AG09309 (cell line): Measurements from ENCODE around the gene NADK2.

Experiments used
- DNase-seq: peaks from one replicate; pipeline ENCODE4 v3.0.0-alpha.2; 2010; ENCODE audit warnings: low read depth
- H3K4me3 ChIP-seq: 2 replicates; pipeline ENCODE4 v1.5.1; 2011; ENCODE audit warnings: mild to moderate bottlenecking, low read depth, low read length, moderate library complexity; ENCODE audit not compliant: control insufficient read depth
- CTCF ChIP-seq: IDR thresholded peaks from 2 replicates; pipeline ENCODE4 v1.5.1; 2011; ENCODE audit warnings: mild to moderate bottlenecking, low read depth, low read length, inconsistent platforms; ENCODE audit not compliant: insufficient read depth, control insufficient read depth; ENCODE audit errors: missing control alignments

The NADK2 gene

GRCh38 chr5:36276864-36277263, 35.1 kb upstream of the NADK2 start:
- no peak for TF ChIP-seq CTCF
- H3K4me3 ChIP-seq, result no peak overlapping the region
- no peak for DNase-seq

GRCh38 chr5:36273809-36274526, 32.2 kb upstream of the NADK2 start:
- H3K4me3 ChIP-seq, result no peak overlapping the region
- TF ChIP-seq CTCF, result no peak
- DNase-seq, result no peak

GRCh38 chr5:36272136-36272690, 30.5 kb upstream of the NADK2 start:
- no peak overlapping the region for H3K4me3 ChIP-seq
- no peak for DNase-seq
- no peak for TF ChIP-seq CTCF

GRCh38 chr5:36270876-36271575, 29.3 kb upstream of the NADK2 start:
- no peak for DNase-seq
- H3K4me3 ChIP-seq, result no peak overlapping the region
- TF ChIP-seq CTCF, result no peak

GRCh38 chr5:36270175-36270574, 28.4 kb upstream of the NADK2 start:
- no peak overlapping the region for H3K4me3 ChIP-seq
- no peak for DNase-seq
- TF ChIP-seq CTCF, result no peak

GRCh38 chr5:36269478-36269877, 27.8 kb upstream of the NADK2 start:
- TF ChIP-seq CTCF, result no peak
- no peak overlapping the region for H3K4me3 ChIP-seq
- no peak for DNase-seq
